ENCODE measurements around the gene CENPX.

Gene CENPX

DNA sequence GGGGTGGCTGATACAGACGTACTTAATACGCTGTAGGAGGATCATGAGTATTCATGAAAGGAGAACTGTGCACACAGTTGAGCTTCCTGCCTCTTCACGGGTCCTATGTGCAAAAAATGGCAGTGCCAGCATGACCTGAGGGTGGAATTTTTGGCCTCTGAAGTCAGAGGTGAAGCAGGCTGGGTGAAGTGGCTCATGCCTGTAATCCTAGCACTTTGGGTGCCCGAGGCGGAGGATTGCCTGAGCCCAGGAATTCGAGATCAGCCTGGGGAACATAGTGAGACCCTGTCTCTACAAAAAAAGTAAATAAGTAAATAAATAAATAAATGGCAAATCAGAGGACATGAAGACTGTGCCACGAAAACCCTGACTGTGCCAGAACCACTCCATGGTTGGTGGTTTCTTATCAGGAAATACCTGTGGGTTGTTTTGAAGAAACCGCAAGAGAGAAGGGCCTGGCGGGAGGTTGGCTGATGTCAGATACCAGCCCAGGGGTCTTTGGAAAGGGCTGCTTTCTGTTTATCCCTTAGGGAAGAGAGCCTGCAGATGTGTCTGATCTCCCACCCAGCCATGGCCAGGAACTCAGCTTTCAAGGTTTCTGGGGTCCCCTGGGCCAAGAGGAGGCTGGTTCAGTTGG, 41.9 kb downstream of the CENPX start:
- TF ChIP-seq TEAD4 (IDR thresholded peaks at IDR 0.05) (no peak), RAD21 (IDR thresholded peaks at IDR 0.05; ENCODE audit: low read depth) (no peak), YY1 (IDR thresholded peaks at IDR 0.05; ENCODE audit: low read depth) (no peak), ZBTB7A (IDR thresholded peaks at IDR 0.05; ENCODE audit: low read depth) (no peak), TAF1 (IDR thresholded peaks at IDR 0.05; ENCODE audit: low read depth) (no peak), TCF12 (IDR thresholded peaks at IDR 0.05; ENCODE audit: low read depth) (no peak), NFIC (IDR thresholded peaks at IDR 0.05) (no peak), REST (IDR thresholded peaks at IDR 0.05; ENCODE audit: low read depth) (no peak), CEBPB (IDR thresholded peaks at IDR 0.05) (no peak), CREB1 (IDR thresholded peaks at IDR 0.05; ENCODE audit: low read depth) (no peak), FOXM1 (IDR thresholded peaks at IDR 0.05; ENCODE audit: borderline replicate concordance, low read depth) (no peak), EP300 (IDR thresholded peaks at IDR 0.05; ENCODE audit: borderline replicate concordance) (no peak), EGR1 (IDR thresholded peaks at IDR 0.05) (no peak)
- TF ChIP-seq, protein P1, sequence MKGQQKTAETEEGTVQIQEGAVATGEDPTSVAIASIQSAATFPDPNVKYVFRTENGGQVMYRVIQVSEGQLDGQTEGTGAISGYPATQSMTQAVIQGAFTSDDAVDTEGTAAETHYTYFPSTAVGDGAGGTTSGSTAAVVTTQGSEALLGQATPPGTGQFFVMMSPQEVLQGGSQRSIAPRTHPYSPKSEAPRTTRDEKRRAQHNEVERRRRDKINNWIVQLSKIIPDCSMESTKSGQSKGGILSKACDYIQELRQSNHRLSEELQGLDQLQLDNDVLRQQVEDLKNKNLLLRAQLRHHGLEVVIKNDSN (IDR thresholded peaks at IDR 0.05) = no peak
- TF ChIP-seq, protein P2, sequence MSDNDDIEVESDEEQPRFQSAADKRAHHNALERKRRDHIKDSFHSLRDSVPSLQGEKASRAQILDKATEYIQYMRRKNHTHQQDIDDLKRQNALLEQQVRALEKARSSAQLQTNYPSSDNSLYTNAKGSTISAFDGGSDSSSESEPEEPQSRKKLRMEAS (IDR thresholded peaks at IDR 0.05) = no peak

GRCh38 chr17:81980122-81980521, 42.6 kb downstream of the CENPX start:
- TF ChIP-seq FOXM1 (IDR thresholded peaks at IDR 0.05; ENCODE audit: borderline replicate concordance, low read depth) (no peak), YY1 (IDR thresholded peaks at IDR 0.05; ENCODE audit: low read depth) (no peak), CREB1 (IDR thresholded peaks at IDR 0.05; ENCODE audit: low read depth) (no peak), REST (IDR thresholded peaks at IDR 0.05; ENCODE audit: low read depth) (no peak), TEAD4 (IDR thresholded peaks at IDR 0.05) (no peak), EGR1 (IDR thresholded peaks at IDR 0.05) (no peak), RAD21 (IDR thresholded peaks at IDR 0.05; ENCODE audit: low read depth) (no peak)
- TF ChIP-seq, protein P2 (IDR thresholded peaks at IDR 0.05) = no peak

- no peak for TF ChIP-seq EP300 (IDR thresholded peaks at IDR 0.05; ENCODE audit: borderline replicate concordance)
- no peak for TF ChIP-seq FOXM1 (IDR thresholded peaks at IDR 0.05; ENCODE audit: borderline replicate concordance, low read depth)
- no peak for TF ChIP-seq CREB1 (IDR thresholded peaks at IDR 0.05; ENCODE audit: low read depth)
- no peak for TF ChIP-seq TCF12 (IDR thresholded peaks at IDR 0.05; ENCODE audit: low read depth)
- no peak for TF ChIP-seq TEAD4 (IDR thresholded peaks at IDR 0.05)
- no peak for TF ChIP-seq NFIC (IDR thresholded peaks at IDR 0.05)
- TF ChIP-seq YY1 (IDR thresholded peaks at IDR 0.05; ENCODE audit: low read depth) = no peak
- TF ChIP-seq EGR1 (IDR thresholded peaks at IDR 0.05) = no peak
- no peak for TF ChIP-seq TAF1 (IDR thresholded peaks at IDR 0.05; ENCODE audit: low read depth)
- TF ChIP-seq REST (IDR thresholded peaks at IDR 0.05; ENCODE audit: low read depth) = no peak
- TF ChIP-seq, protein P2 (IDR thresholded peaks at IDR 0.05) = no peak
- no peak for TF ChIP-seq RAD21 (IDR thresholded peaks at IDR 0.05; ENCODE audit: low read depth)
- no peak for TF ChIP-seq CEBPB (IDR thresholded peaks at IDR 0.05)
- no peak for TF ChIP-seq ZBTB7A (IDR thresholded peaks at IDR 0.05; ENCODE audit: low read depth)
Measured at GRCh38 chr17:81978524-81979298, 44.0 kb downstream of the CENPX start.

DNA sequence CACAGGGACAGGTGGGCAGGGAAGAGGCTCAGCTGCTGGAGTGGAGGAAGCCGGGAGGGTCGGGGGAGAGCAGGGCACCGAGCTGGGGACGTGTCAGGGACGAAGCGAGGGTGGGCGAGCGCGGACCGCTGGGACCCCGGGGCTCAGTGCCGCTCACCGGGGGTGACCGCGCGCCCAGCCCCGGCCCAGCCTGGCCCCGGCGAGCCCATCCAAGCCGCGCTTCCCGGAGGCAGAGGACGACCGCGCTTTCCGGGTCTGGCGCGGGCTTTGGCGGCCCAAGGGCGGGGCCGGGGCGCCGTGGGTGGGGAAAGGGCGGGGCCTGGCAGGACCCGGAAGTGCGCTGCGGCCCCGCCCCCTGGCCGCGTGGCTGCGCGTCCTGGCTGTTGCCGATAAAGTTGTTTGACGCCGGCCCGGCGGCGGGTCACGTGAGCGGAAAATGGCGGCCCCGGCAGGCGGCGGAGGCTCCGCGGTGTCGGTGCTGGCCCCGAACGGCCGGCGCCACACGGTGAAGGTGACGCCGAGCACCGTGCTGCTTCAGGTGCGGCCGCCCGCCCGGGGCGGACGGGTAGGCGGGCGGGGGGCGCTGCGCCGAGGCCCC, 45.4 kb downstream of the CENPX start, which contains the start of gene ASPSCR1:
ASPSCR1 (plus strand) TSS at position 419 of the 598 bp plus-strand sequence; CDS start at position 437, 18 bp downstream.
- TF ChIP-seq CREB1 (IDR thresholded peaks at IDR 0.05; ENCODE audit: low read depth) (peak; percentile 29; the same call in 1 of the 2 replicates), TCF12 (IDR thresholded peaks at IDR 0.05; ENCODE audit: low read depth) (peak; percentile 79; the same call in 1 of the 2 replicates), ZBTB7A (IDR thresholded peaks at IDR 0.05; ENCODE audit: low read depth) (no peak), REST (IDR thresholded peaks at IDR 0.05; ENCODE audit: low read depth) (no peak), EGR1 (IDR thresholded peaks at IDR 0.05) (peak; percentile 25; the same call in 1 of the 2 replicates), EP300 (IDR thresholded peaks at IDR 0.05; ENCODE audit: borderline replicate concordance) (peak; percentile 41; the same call in 1 of the 2 replicates), TAF1 (IDR thresholded peaks at IDR 0.05; ENCODE audit: low read depth) (peak; percentile 53; the same call in 1 of the 2 replicates), YY1 (IDR thresholded peaks at IDR 0.05; ENCODE audit: low read depth) (peak; percentile 93), NFIC (IDR thresholded peaks at IDR 0.05) (no peak)
- TF ChIP-seq, protein P2 (IDR thresholded peaks at IDR 0.05) = peak; percentile 96
- TF ChIP-seq, protein P1 (IDR thresholded peaks at IDR 0.05) = peak; percentile 97
